NT2/D1 (cell line): ENCODE measurements around the gene TMEM69.

Source experiments
- SUZ12 ChIP-seq: IDR thresholded peaks from 2 replicates; pipeline ENCODE4 v1.6.1; 2011; ENCODE audit not compliant: insufficient read length, insufficient read depth; ENCODE audit errors: extremely low read depth
- YY1 ChIP-seq: IDR thresholded peaks from 2 replicates; pipeline ENCODE4 v1.6.1; 2011; ENCODE audit not compliant: insufficient read length, insufficient read depth
- ZNF274 ChIP-seq: IDR thresholded peaks from 2 replicates; pipeline ENCODE4 v1.6.1; 2011; ENCODE audit warnings: mild to moderate bottlenecking, low read depth, low read length

GRCh38 chr1:45679123-45679522 lies 8.9 kb upstream of the TMEM69 start:
- no peak for TF ChIP-seq ZNF274
- TF ChIP-seq YY1, result no peak
- no peak for TF ChIP-seq SUZ12
